Neuronal stem cell (in vitro differentiated cells): ENCODE data around the gene LDLRAP1.
A peak's percentile ranks its signal among the peaks of the same experiment; 100 is the strongest.
"Not testable (repeated sequence)": the region's sequence is repeated elsewhere in the genome, so short reads cannot be mapped to it uniquely, and the experiment has no call there.

ENCODE experiments used
- DNase-seq: peaks from one replicate; pipeline ENCODE4 v3.0.0-alpha.2; 2013; ENCODE audit warnings: low spot score
- H2AFZ ChIP-seq: one replicate; pipeline ENCODE4 v1.6.1; 2013; ENCODE audit warnings: mild to moderate bottlenecking, low read length, inconsistent platforms
- H2AK5ac ChIP-seq: 2 replicates; pipeline ENCODE4 v1.6.1; 2013; ENCODE audit warnings: low read depth, mild to moderate bottlenecking, inconsistent platforms, low read length, moderate library complexity, mixed read lengths
- H2BK120ac ChIP-seq: 2 replicates; pipeline ENCODE4 v1.6.1; 2013; ENCODE audit warnings: low read depth, mild to moderate bottlenecking, inconsistent platforms, low read length, moderate library complexity, mixed read lengths
- H2BK12ac ChIP-seq: one replicate; pipeline ENCODE4 v1.6.1; 2013; ENCODE audit warnings: low read length, inconsistent platforms
- H2BK15ac ChIP-seq: 2 replicates; pipeline ENCODE4 v1.6.1; 2013; ENCODE audit warnings: mild to moderate bottlenecking, low read length, inconsistent platforms, mixed read lengths
- H2BK5ac ChIP-seq: one replicate; pipeline ENCODE4 v1.6.1; 2013; ENCODE audit warnings: inconsistent platforms, mild to moderate bottlenecking, low read length, moderate library complexity
- H3K14ac ChIP-seq: one replicate; pipeline ENCODE4 v1.6.1; 2013; ENCODE audit warnings: low read length, inconsistent platforms
- H3K18ac ChIP-seq: 2 replicates; pipeline ENCODE4 v1.6.1; 2013; ENCODE audit warnings: low read length, inconsistent platforms
- H3K23ac ChIP-seq: 2 replicates; pipeline ENCODE4 v1.6.1; 2013; ENCODE audit warnings: low read depth, mild to moderate bottlenecking, mixed read lengths, low read length, inconsistent platforms; ENCODE audit not compliant: poor library complexity
- H3K27ac ChIP-seq: replicated peaks from 3 replicates; pipeline ENCODE4 v1.5.1; 2013; ENCODE audit warnings: low read length, inconsistent platforms
- H3K27me3 ChIP-seq, 3 experiments: 2 replicates each; pipeline ENCODE4 v1.6.1; 2013; ENCODE audit warnings: low read length in 3 of 3, mild to moderate bottlenecking in 2 of 3, inconsistent platforms in 1 of 3, low read depth in 1 of 3, mixed read lengths in 1 of 3, moderate library complexity in 1 of 3; ENCODE audit not compliant: control insufficient read depth in 3 of 3, insufficient read depth in 3 of 3
- H3K36me3 ChIP-seq, 2 donors: replicated peaks in 1 of 2; 2 replicates each; pipeline ENCODE4 v1.6.1; 2013; ENCODE audit warnings: low read length in 2 of 2; ENCODE audit not compliant: control insufficient read depth in 2 of 2, insufficient read depth in 2 of 2
- H3K4ac ChIP-seq: 2 replicates; pipeline ENCODE4 v1.6.1; 2013; ENCODE audit warnings: inconsistent platforms, mild to moderate bottlenecking, low read length, moderate library complexity
- H3K4me1 ChIP-seq, 2 donors: 1 replicate in 1 of 2; 2 replicates in 1 of 2; pipeline ENCODE4 v1.6.1; 2013; ENCODE audit warnings: low read length in 2 of 2, low read depth in 1 of 2; ENCODE audit not compliant: control insufficient read depth in 2 of 2, insufficient read depth in 1 of 2
- H3K4me2 ChIP-seq: one replicate; pipeline ENCODE4 v1.6.1; 2013; ENCODE audit warnings: mild to moderate bottlenecking, low read length, inconsistent platforms; ENCODE audit not compliant: insufficient read depth, poor library complexity, severe bottlenecking
- H3K4me3 ChIP-seq, 2 donors: 2 replicates each; pipeline ENCODE4 v1.5.1; 2013; ENCODE audit warnings: low read length in 2 of 2, mild to moderate bottlenecking in 2 of 2, inconsistent platforms in 1 of 2, moderate library complexity in 1 of 2
- H3K79me1 ChIP-seq: one replicate; pipeline ENCODE4 v1.6.1; 2013; ENCODE audit warnings: low read depth, mild to moderate bottlenecking, inconsistent platforms, low read length, moderate library complexity
- H3K9ac ChIP-seq: one replicate; pipeline ENCODE4 v1.6.1; 2013; ENCODE audit warnings: mild to moderate bottlenecking, low read depth, low read length, inconsistent platforms; ENCODE audit not compliant: poor library complexity
- H3K9me3 ChIP-seq, 2 donors: replicated peaks in 1 of 2; 2 replicates each; pipeline versions ENCODE3 to v1.6.1; 2013; ENCODE audit warnings: low read length in 2 of 2, mild to moderate bottlenecking in 2 of 2, inconsistent platforms in 1 of 2, low read depth in 1 of 2, mixed read lengths in 1 of 2, moderate library complexity in 1 of 2; ENCODE audit not compliant: control insufficient read depth in 2 of 2, insufficient read depth in 1 of 2
- H4K8ac ChIP-seq: one replicate; pipeline ENCODE4 v1.6.1; 2013; ENCODE audit warnings: low read depth, mild to moderate bottlenecking, inconsistent platforms, low read length, moderate library complexity
- H4K91ac ChIP-seq: one replicate; pipeline ENCODE4 v1.6.1; 2013; ENCODE audit warnings: low read length, low read depth, mild to moderate bottlenecking, inconsistent platforms; ENCODE audit not compliant: poor library complexity
- WGBS, 2 donors: extraction: QIAGEN DNeasy Blood & Tissue Kit; methylation state at CpG; one replicate each; pipeline ENCODE4 v1.1.7; 2013; ENCODE audit warnings: missing lambda C conversion rate in 2 of 2, mixed read lengths in 1 of 2; ENCODE audit not compliant: insufficient read length in 2 of 2, insufficient replicate concordance in 1 of 2; ENCODE audit errors: extremely low coverage in 2 of 2; 5-methylcytosine and 5-hydroxymethylcytosine counted together

LDLRAP1 gene

DNA sequence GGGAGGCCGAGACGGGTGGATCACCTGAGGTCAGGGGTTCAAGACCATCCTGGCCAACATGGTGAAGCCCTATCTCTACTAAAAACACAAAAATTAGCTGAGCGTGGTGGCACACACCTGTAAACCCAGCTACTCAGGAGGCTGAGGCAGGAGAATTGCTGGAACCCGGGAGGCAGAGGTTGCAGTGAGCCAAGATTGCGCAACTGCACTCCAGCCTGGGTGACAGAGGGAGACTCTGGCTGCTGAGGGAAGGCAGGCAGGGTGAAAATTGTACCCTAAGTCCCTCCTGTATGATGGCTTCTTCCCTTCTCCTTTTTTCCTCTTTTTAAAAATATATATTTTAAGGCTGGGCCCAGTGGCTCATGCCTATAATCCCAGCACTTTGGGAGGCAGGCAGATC lies 53.2 kb downstream of the LDLRAP1 start:
- not testable (repeated sequence) for H3K14ac ChIP-seq, H3K9me3 ChIP-seq, H2BK15ac ChIP-seq, H3K18ac ChIP-seq, H4K8ac ChIP-seq, H3K79me1 ChIP-seq, H2BK5ac ChIP-seq, H3K4me2 ChIP-seq, H3K4me1 ChIP-seq, H3K23ac ChIP-seq, H2BK12ac ChIP-seq, H4K91ac ChIP-seq, H2BK120ac ChIP-seq, H3K4ac ChIP-seq, H3K9ac ChIP-seq, H2AK5ac ChIP-seq, H3K4me3 ChIP-seq, H2AFZ ChIP-seq, DNase-seq, H3K36me3 ChIP-seq, H3K27ac ChIP-seq
- WGBS, 2 donors, result no CpG with 5 or more reads among the region's 5 CpGs
- peaks cover 0 to 26% (median 0%) of the 10 kb centered on the region in 3 experiments for H3K27me3 ChIP-seq

DNA sequence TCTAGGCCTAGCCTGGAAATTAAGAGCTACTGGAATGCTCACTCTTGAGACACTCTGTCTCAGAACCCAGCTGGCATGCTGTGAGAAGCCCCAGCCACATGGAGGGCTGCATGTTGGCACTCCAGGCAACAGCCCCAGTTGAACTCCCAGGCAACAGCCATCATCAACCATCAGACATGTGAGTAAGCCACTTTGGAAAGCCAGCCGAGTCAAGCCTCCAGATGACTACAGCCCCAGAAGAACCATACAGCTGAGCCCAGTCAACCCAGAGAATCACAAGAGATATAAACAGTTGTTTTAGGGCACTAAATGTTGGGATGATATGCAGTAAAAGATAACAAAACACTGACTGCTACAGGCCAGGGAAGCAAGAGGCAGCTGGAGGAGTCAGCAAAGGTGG lies 55.5 kb downstream of the LDLRAP1 start:
- H3K36me3 ChIP-seq, result no peaks in the 10 kb centered on the region
- no peaks in the 10 kb centered on the region for H3K4me1 ChIP-seq
- H3K4me2 ChIP-seq, result no peak overlapping the region
- no peak for DNase-seq
- H2AFZ ChIP-seq, result no peak overlapping the region
- no peak overlapping the region for H4K91ac ChIP-seq
- no peak overlapping the region for H3K9ac ChIP-seq
- no peak overlapping the region for H3K23ac ChIP-seq
- no peak overlapping the region for H3K27ac ChIP-seq
- H3K14ac ChIP-seq, result no peak overlapping the region
- no peak overlapping the region for H3K4me3 ChIP-seq
- no CpG with 5 or more reads among the region's 1 CpG for WGBS, 2 donors
- H3K9me3 ChIP-seq, result peaks cover 2 to 4% of the 10 kb centered on the region in 2 donors
- no peak overlapping the region for H2AK5ac ChIP-seq
- no peak overlapping the region for H2BK5ac ChIP-seq
- H2BK120ac ChIP-seq, result no peak overlapping the region
- no peak overlapping the region for H2BK15ac ChIP-seq
- no peak overlapping the region for H4K8ac ChIP-seq
- peaks cover 0 to 23% (median 0%) of the 10 kb centered on the region in 3 experiments for H3K27me3 ChIP-seq
- no peak overlapping the region for H3K4ac ChIP-seq
- H3K18ac ChIP-seq, result no peak overlapping the region
- H2BK12ac ChIP-seq, result no peak overlapping the region
- no peaks in the 10 kb centered on the region for H3K79me1 ChIP-seq

DNA sequence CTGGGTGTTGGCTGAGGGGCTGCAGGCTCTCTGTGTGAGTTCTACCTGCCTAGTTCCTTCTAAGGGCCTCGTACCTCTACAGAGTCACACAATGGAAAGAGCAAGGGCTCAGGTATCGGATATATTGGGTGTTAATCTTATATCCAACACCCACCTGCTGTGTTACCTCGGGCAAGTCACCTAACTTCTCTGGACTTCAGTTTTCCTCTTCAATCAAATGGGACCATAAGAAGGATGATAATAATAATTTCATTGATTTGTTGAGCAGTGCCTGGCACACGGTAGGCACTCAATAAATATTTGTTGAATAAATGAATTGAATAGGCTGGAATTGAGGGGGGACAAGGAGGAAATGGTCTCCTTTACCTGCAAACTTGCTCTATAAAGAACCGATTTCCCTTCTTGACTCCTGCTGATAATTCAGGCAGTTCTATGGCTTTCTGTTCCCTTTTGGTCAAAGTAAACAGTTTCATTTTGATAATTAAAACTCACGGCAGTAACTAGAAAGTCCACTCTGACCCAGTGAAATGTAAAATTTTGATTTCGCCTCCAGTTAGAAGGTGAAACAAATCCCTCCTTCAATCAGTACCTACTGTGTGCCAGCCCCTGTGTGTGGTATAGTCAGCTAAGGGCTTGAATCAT lies 56.7 kb downstream of the LDLRAP1 start:
- WGBS, 2 donors, result no CpG with 5 or more reads among the region's 7 CpGs
- Histone ChIP-seq H3K18ac (no peak overlapping the region), H2AFZ (no peak overlapping the region), H3K14ac (no peak overlapping the region), H3K9me3 (peaks cover 2 to 4% of the 10 kb centered on the region in 2 donors), H2BK5ac (no peak overlapping the region), H3K4me3 (no peak overlapping the region), H3K4ac (no peak overlapping the region), H4K91ac (no peak overlapping the region), H3K4me2 (no peak overlapping the region), H3K27me3 (peaks cover 0 to 17% (median 0%) of the 10 kb centered on the region in 3 experiments), H3K79me1 (no peaks in the 10 kb centered on the region), H4K8ac (no peak overlapping the region), H3K36me3 (no peaks in the 10 kb centered on the region), H2BK120ac (no peak overlapping the region), H3K9ac (no peak overlapping the region), H3K23ac (no peak overlapping the region), H3K27ac (no peak overlapping the region), H3K4me1 (no peaks in the 10 kb centered on the region), H2BK15ac (no peak overlapping the region), H2BK12ac (no peak overlapping the region), H2AK5ac (peak overlapping the region; percentile 32)
- DNase-seq, result no peak

DNA sequence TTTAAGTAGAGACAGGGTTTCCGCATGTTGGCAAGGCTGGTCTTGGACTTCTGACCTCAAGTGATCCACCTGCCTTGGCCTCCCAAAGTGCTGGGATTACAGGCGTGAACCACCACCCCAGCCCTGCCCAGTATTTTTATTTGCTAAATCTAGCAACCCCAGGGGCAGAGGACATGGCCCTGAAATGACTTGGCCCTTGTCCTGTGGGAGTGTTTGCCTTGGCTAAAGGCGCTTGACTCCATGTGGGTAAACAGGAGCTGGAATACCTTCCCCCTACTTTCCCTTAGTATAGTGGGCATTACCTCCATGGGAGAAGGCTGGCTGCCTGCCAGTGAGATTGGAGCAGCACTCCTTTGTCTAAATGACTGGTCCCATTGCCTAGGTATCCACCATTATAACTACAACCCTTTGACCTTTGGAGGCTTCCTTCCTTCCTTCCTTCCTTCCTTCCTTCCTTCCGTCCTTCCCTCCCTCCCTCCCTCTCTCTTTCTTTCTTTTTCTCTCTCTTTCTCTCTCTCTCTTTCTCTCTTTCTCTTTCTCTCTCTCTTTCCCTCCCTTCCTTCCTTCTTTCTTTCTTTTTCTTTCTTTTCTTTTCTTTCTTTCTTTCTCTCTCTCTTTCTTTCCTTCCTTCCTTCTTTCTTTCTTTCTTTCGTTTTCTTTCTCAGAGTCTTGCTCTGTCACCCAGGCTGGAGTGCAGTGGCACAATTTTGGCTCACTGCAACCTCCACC lies 57.7 kb downstream of the LDLRAP1 start:
- not testable (repeated sequence) for H3K14ac ChIP-seq, H3K4ac ChIP-seq, H2AK5ac ChIP-seq, H3K79me1 ChIP-seq, H3K18ac ChIP-seq, H2AFZ ChIP-seq, H3K36me3 ChIP-seq, H2BK15ac ChIP-seq, H2BK5ac ChIP-seq, H4K8ac ChIP-seq, H2BK12ac ChIP-seq, H3K23ac ChIP-seq, H4K91ac ChIP-seq, H3K4me3 ChIP-seq, H3K27ac ChIP-seq, H3K9ac ChIP-seq, H3K9me3 ChIP-seq, DNase-seq, H2BK120ac ChIP-seq, H3K4me1 ChIP-seq, H3K4me2 ChIP-seq
- no CpG with 5 or more reads among the region's 5 CpGs for WGBS, 2 donors
- H3K27me3 ChIP-seq, result peaks cover 0 to 15% (median 0%) of the 10 kb centered on the region in 3 experiments
